ENCODE data around the gene TCEAL9. TPM values are rescaled to one million over a fixed set of nuclear protein-coding genes. Genes with fewer than 3 reads are reported as not detected.
"Not testable (repeated sequence)": the region's sequence is repeated elsewhere in the genome, so short reads cannot be mapped to it uniquely, and the experiment has no call there.

TCEAL9 gene
- total RNA-seq, 8 experiments from 2014 or later, result 50.0 to 157 (median 69.9) TPM

DNA sequence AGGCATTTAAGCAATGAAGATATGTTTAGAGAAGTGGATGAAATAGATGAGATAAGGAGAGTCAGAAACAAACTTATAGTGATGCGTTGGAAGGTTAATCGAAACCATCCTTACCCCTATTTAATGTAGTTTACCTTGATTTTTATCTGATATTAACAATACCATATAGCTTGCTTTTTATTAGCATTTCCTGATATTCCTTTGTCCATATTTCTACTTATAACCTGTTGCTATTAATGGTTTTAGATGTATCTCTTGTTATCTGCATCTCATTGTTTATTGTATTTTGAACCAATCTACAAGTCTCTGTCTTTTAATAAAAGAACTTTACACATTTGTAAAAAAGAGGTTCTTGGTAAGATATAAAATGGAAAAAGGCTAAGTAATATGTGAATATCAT is 1.6 kb downstream of the TCEAL9 start:
- WGBS, 10 experiments, result 63 to 100% (median 90%) methylated on average over 2 of the region's 2 CpGs; no CpG with 5 or more reads in 5 of the 10 experiments
- Histone ChIP-seq H3K4me1 (replicated peaks in 1 of 2) (peaks cover 0 to 6% of the 10 kb centered on the region in 2 donors), H3K4me3 (peak overlapping the region in 3 of 5 donors; percentile 50 to 95 (median 90)), H3K27ac (no peak overlapping the region)
- in situ Hi-C loops (cut with MboI; ENCODE audit: low pct_unique_long_range_greater_than_20kb in 2 of 9, low sequenced_read_pairs in 9 of 9, unreplicated experiment in 9 of 9), result no loop called here
- no peak for ATAC-seq (replicated peaks in 6 of 8)

GRCh38 chrX:103359605-103360004 is 3.3 kb downstream of the TCEAL9 start:
- ATAC-seq (replicated peaks in 6 of 8); in situ Hi-C loops (cut with MboI; ENCODE audit: low pct_unique_long_range_greater_than_20kb in 2 of 9, low sequenced_read_pairs in 9 of 9, unreplicated experiment in 9 of 9); H3K4me3 ChIP-seq; H3K4me1 ChIP-seq (replicated peaks in 1 of 2); H3K27ac ChIP-seq: not testable (repeated sequence)
- 40 to 100% (median 80%) methylated on average over 1 to 3 of the region's 3 CpGs; no CpG with 5 or more reads in 5 of the 10 experiments for WGBS, 10 experiments

- ATAC-seq (replicated peaks in 6 of 8), result no peak
- H3K27ac ChIP-seq, result no peak overlapping the region
- no CpG with 5 or more reads among the region's 2 CpGs for WGBS, 10 experiments
Observed at GRCh38 chrX:103360092-103360491, 3.8 kb downstream of the TCEAL9 start.

GRCh38 chrX:103360916-103361315 is 4.6 kb downstream of the TCEAL9 start:
- 0 to 100% (median 100%) methylated on average over 1 of the region's 2 CpGs; no CpG with 5 or more reads in 5 of the 10 experiments for WGBS, 10 experiments
- no peak for ATAC-seq (replicated peaks in 6 of 8)
- Histone ChIP-seq H3K4me3 (no peak overlapping the region), H3K4me1 (replicated peaks in 1 of 2) (peaks cover 0 to 6% of the 10 kb centered on the region in 2 donors), H3K27ac (no peak overlapping the region)
- in situ Hi-C loops (cut with MboI; ENCODE audit: low pct_unique_long_range_greater_than_20kb in 2 of 9, low sequenced_read_pairs in 9 of 9, unreplicated experiment in 9 of 9), result no loop called here

More at GRCh38 chrX:103360092-103360491, 3.8 kb downstream of the TCEAL9 start:
- Histone ChIP-seq H3K4me1 (replicated peaks in 1 of 2) (peaks cover 0 to 6% of the 10 kb centered on the region in 2 donors), H3K4me3 (no peak overlapping the region)
- in situ Hi-C loops (cut with MboI; ENCODE audit: low pct_unique_long_range_greater_than_20kb in 2 of 9, low sequenced_read_pairs in 9 of 9, unreplicated experiment in 9 of 9), result no loop called here

DNA sequence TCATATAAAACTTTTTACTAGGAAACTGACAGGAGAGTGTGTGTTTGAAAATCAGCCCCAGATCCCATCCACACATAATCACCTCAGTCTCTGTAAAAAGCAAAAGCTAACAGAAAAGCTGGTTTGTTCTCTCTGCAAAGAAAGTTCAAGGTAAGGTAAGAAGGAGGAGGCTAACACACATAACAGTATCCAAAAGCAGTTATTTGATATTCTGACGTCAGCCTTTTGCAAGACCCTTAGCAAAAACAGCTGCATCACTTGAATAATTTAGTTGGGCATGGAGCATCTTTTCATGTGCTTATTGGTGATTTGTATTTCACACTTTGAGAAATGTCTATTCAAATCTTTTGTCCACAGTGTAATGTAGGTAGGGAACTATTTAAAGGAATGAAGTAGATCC is 5.5 kb downstream of the TCEAL9 start:
- peak in 3 of 8 experiments; percentile 25 to 56 (median 55) for ATAC-seq (replicated peaks in 6 of 8)
- in situ Hi-C loops (cut with MboI; ENCODE audit: low pct_unique_long_range_greater_than_20kb in 2 of 9, low sequenced_read_pairs in 9 of 9, unreplicated experiment in 9 of 9), result no loop called here
- WGBS, 10 experiments, result 0% methylated on average over 1 of the region's 1 CpG; no CpG with 5 or more reads in 6 of the 10 experiments

GRCh38 chrX:103362474-103362873 is 6.2 kb downstream of the TCEAL9 start:
- Histone ChIP-seq H3K4me1 (replicated peaks in 1 of 2) (peaks cover 0 to 5% of the 10 kb centered on the region in 2 donors), H3K27ac (no peak overlapping the region), H3K4me3 (no peak overlapping the region)
- 13 to 17% (median 14%) methylated on average over 1 of the region's 1 CpG; no CpG with 5 or more reads in 7 of the 10 experiments for WGBS, 10 experiments
- ATAC-seq (replicated peaks in 6 of 8), result no peak
- in situ Hi-C loops (cut with MboI; ENCODE audit: low pct_unique_long_range_greater_than_20kb in 2 of 9, low sequenced_read_pairs in 9 of 9, unreplicated experiment in 9 of 9), result no loop called here

More for the DNA sequence above, 5.5 kb downstream of the TCEAL9 start:
- Histone ChIP-seq H3K4me1 (replicated peaks in 1 of 2) (peaks cover 0 to 6% of the 10 kb centered on the region in 2 donors), H3K27ac (no peak overlapping the region), H3K4me3 (no peak overlapping the region)

GRCh38 chrX:103363046-103363445 is 6.7 kb downstream of the TCEAL9 start:
- H3K27ac ChIP-seq, result no peak overlapping the region
- H3K4me1 ChIP-seq (replicated peaks in 1 of 2), result no peaks in the 10 kb centered on the region
- 60 to 92% (median 86%) methylated on average over 1 to 2 of the region's 2 CpGs; no CpG with 5 or more reads in 7 of the 10 experiments for WGBS, 10 experiments
- H3K4me3 ChIP-seq, result no peak overlapping the region
- in situ Hi-C loops (cut with MboI; ENCODE audit: low pct_unique_long_range_greater_than_20kb in 2 of 9, low sequenced_read_pairs in 9 of 9, unreplicated experiment in 9 of 9), result no loop called here
- no peak for ATAC-seq (replicated peaks in 6 of 8)

- no peak for ATAC-seq (replicated peaks in 6 of 8)
- Histone ChIP-seq H3K27ac (no peak overlapping the region), H3K4me3 (no peak overlapping the region), H3K4me1 (replicated peaks in 1 of 2) (no peaks in the 10 kb centered on the region)
- in situ Hi-C loops (cut with MboI; ENCODE audit: low pct_unique_long_range_greater_than_20kb in 2 of 9, low sequenced_read_pairs in 9 of 9, unreplicated experiment in 9 of 9), result no loop called here
- WGBS, 10 experiments, result 0 to 100% (median 64%) methylated on average over 1 of the region's 1 CpG; no CpG with 5 or more reads in 7 of the 10 experiments
Observed at GRCh38 chrX:103367502-103367901, 11.2 kb downstream of the TCEAL9 start.

- Histone ChIP-seq H3K4me3 (no peak overlapping the region), H3K4me1 (replicated peaks in 1 of 2) (no peaks in the 10 kb centered on the region), H3K27ac (no peak overlapping the region)
- in situ Hi-C loops (cut with MboI; ENCODE audit: low pct_unique_long_range_greater_than_20kb in 2 of 9, low sequenced_read_pairs in 9 of 9, unreplicated experiment in 9 of 9), result no loop called here
- no peak for ATAC-seq (replicated peaks in 6 of 8)
Observed at GRCh38 chrX:103369479-103369878, 13.2 kb downstream of the TCEAL9 start.

DNA sequence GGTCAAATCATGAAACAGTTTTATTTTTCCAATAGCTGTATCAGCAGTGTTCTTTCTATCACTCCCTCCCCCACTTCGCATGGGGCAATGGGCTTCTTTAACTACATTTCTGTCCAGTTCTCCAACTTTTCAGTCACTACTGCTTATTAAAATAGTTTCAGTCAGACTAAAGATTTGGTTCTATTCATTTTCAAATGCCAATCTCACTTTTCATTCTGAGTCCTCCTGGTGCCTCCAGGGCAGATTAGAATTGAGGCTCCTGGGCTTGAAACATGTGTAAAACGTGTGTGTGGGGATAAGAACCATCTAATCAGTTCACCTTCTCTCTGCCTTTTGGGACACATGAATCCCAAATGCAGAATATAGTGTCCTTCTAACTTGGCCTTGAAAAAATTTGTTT is 16.6 kb downstream of the TCEAL9 start:
- H3K27ac ChIP-seq, result no peak overlapping the region
- in situ Hi-C loops (cut with MboI; ENCODE audit: low pct_unique_long_range_greater_than_20kb in 2 of 9, low sequenced_read_pairs in 9 of 9, unreplicated experiment in 9 of 9), result no loop called here
- no peaks in the 10 kb centered on the region for H3K4me1 ChIP-seq (replicated peaks in 1 of 2)
- H3K4me3 ChIP-seq, result no peak overlapping the region
- ATAC-seq (replicated peaks in 6 of 8), result no peak
- 71 to 100% (median 83%) methylated on average over 1 of the region's 2 CpGs; no CpG with 5 or more reads in 5 of the 10 experiments for WGBS, 10 experiments

DNA sequence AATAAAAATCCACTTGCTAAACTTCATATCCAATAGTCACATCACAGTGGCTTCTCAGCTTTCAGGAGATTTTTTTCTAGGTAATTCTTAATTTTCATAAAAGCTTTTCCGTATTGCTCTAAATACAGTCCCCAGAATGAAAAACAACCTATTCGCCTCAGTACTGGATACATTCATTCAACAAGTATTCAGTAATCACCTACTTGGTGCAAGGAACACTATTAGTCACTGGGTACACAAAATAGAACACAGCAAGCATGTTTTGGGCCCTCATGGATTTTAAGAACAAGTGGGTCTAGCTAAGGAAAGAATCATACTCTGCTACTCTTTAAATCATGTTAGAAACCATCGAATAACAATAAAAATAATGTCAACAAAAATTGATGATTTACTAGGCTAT is 17.3 kb downstream of the TCEAL9 start:
- in situ Hi-C loops (cut with MboI; ENCODE audit: low pct_unique_long_range_greater_than_20kb in 2 of 9, low sequenced_read_pairs in 9 of 9, unreplicated experiment in 9 of 9), result no loop called here
- H3K27ac ChIP-seq, result no peak overlapping the region
- ATAC-seq (replicated peaks in 6 of 8), result no peak

GRCh38 chrX:103376118-103376978 is 20.0 kb downstream of the TCEAL9 start, which contains the start of gene BEX3:
Gene BEX3, plus strand, starts transcription at chrX:103376538. Its CDS starts 984 bp downstream, at chrX:103377522.
- in situ Hi-C loops (cut with MboI; ENCODE audit: low pct_unique_long_range_greater_than_20kb in 2 of 9, low sequenced_read_pairs in 9 of 9, unreplicated experiment in 9 of 9), result no loop called here
- WGBS, 10 experiments, result 40% methylated on average over 2 of the region's 62 CpGs; no CpG with 5 or more reads in 9 of the 10 experiments
- peak within 1 kb of the TSS; percentile 97 to 99 for H3K27ac ChIP-seq
- peaks cover 0 to 3% of the 10 kb centered on the region in 2 donors for H3K4me1 ChIP-seq (replicated peaks in 1 of 2)
- peak; percentile 54 to 96 (median 92) for ATAC-seq (replicated peaks in 6 of 8)
- H3K4me3 ChIP-seq, result peak within 1 kb of the TSS; percentile 86 to 99 (median 90)

More for the DNA sequence above, 17.3 kb downstream of the TCEAL9 start:
- 36 to 89% (median 67%) methylated on average over 1 to 3 of the region's 3 CpGs; no CpG with 5 or more reads in 5 of the 10 experiments for WGBS, 10 experiments
- Histone ChIP-seq H3K4me3 (no peak overlapping the region), H3K4me1 (replicated peaks in 1 of 2) (peaks cover 0 to 3% of the 10 kb centered on the region in 2 donors)

GRCh38 chrX:103376979-103377324 is 20.6 kb downstream of the TCEAL9 start:
- in situ Hi-C loops (cut with MboI; ENCODE audit: low pct_unique_long_range_greater_than_20kb in 2 of 9, low sequenced_read_pairs in 9 of 9, unreplicated experiment in 9 of 9), result no loop called here
- WGBS, 10 experiments, result no CpG with 5 or more reads among the region's 19 CpGs
- Histone ChIP-seq H3K4me1 (replicated peaks in 1 of 2) (peaks cover 0 to 3% of the 10 kb centered on the region in 2 donors), H3K27ac (peak overlapping the region; percentile 97 to 99), H3K4me3 (peak overlapping the region; percentile 86 to 99 (median 90))
- peak in 7 of 8 experiments; percentile 9 to 41 (median 29) for ATAC-seq (replicated peaks in 6 of 8)
